ENCODE data around the gene LZTS3.
"Not testable (repeated sequence)": the region's sequence is repeated elsewhere in the genome, so short reads cannot be mapped to it uniquely, and the experiment has no call there.

The LZTS3 gene

GRCh38 chr20:3192226-3193015, 19.1 kb upstream of the LZTS3 start:
- DNase-seq (ENCODE audit: low read depth in 3 of 3, low spot score in 1 of 3) = no peak

GRCh38 chr20:3190681-3191111, 17.3 kb upstream of the LZTS3 start:
- DNase-seq (ENCODE audit: low read depth in 3 of 3, low spot score in 1 of 3) = no peak

- no peak for DNase-seq (ENCODE audit: low read depth in 3 of 3, low spot score in 1 of 3)
Observed at GRCh38 chr20:3189561-3190131, 16.3 kb upstream of the LZTS3 start.

GRCh38 chr20:3188823-3189413, 15.6 kb upstream of the LZTS3 start:
- DNase-seq (ENCODE audit: low read depth in 3 of 3, low spot score in 1 of 3) = no peak

GRCh38 chr20:3187861-3188260, 14.5 kb upstream of the LZTS3 start:
- not testable (repeated sequence) for DNase-seq (ENCODE audit: low read depth in 3 of 3, low spot score in 1 of 3)

- DNase-seq (ENCODE audit: low read depth in 3 of 3, low spot score in 1 of 3) = no peak
Observed at GRCh38 chr20:3183896-3184612, 10.7 kb upstream of the LZTS3 start.

- not testable (repeated sequence) for DNase-seq (ENCODE audit: low read depth in 3 of 3, low spot score in 1 of 3)
Observed at GRCh38 chr20:3182429-3182828, 9.1 kb upstream of the LZTS3 start.

GRCh38 chr20:3181270-3181669, 7.9 kb upstream of the LZTS3 start:
- no peak for DNase-seq (ENCODE audit: low read depth in 3 of 3, low spot score in 1 of 3)

- DNase-seq (ENCODE audit: low read depth in 3 of 3, low spot score in 1 of 3) = no peak
Observed at GRCh38 chr20:3180319-3180718, 7.0 kb upstream of the LZTS3 start.

- DNase-seq (ENCODE audit: low read depth in 3 of 3, low spot score in 1 of 3) = no peak
Observed at GRCh38 chr20:3177746-3178485, 4.6 kb upstream of the LZTS3 start.

- DNase-seq (ENCODE audit: low read depth in 3 of 3, low spot score in 1 of 3) = no peak
Observed at GRCh38 chr20:3175270-3175669, 1.9 kb upstream of the LZTS3 start.

- no peak for DNase-seq (ENCODE audit: low read depth in 3 of 3, low spot score in 1 of 3)
Observed at GRCh38 chr20:3174442-3175261, 1.3 kb upstream of the LZTS3 start.

- peak; percentile 79 to 93 (median 82) for DNase-seq (ENCODE audit: low read depth in 3 of 3, low spot score in 1 of 3)
Observed at GRCh38 chr20:3173610-3174441, 477 bp upstream of the LZTS3 start.

GRCh38 chr20:3172126-3172932, 1.0 kb downstream of the LZTS3 start:
- no peak for DNase-seq (ENCODE audit: low read depth in 3 of 3, low spot score in 1 of 3)

GRCh38 chr20:3171391-3172125, 1.8 kb downstream of the LZTS3 start:
- DNase-seq (ENCODE audit: low read depth in 3 of 3, low spot score in 1 of 3) = no peak

- DNase-seq (ENCODE audit: low read depth in 3 of 3, low spot score in 1 of 3) = no peak
Observed at GRCh38 chr20:3168829-3169590, 4.3 kb downstream of the LZTS3 start.
